Tibial artery (tissue), 4 donors: Measurements from ENCODE around the gene OBSCN.

Experiments used
- DNase-seq, 2 donors: peaks; one replicate each; pipeline ENCODE4 v3.0.0-alpha.2; 2019
- H3K27ac ChIP-seq, 2 donors: fragments of 200-600 bp; sonication (generic) in 1 of 2; 1 replicate in 1 of 2; 2 replicates in 1 of 2; pipeline ENCODE4 v1.5.1; 2018 to 2019; ENCODE audit warnings: mild to moderate bottlenecking in 1 of 2
- H3K27me3 ChIP-seq, 2 donors: fragments of 200-600 bp; sonication (generic) in 1 of 2; one replicate each; pipeline versions ENCODE4 v1.5.1 to v1.6.0; 2016 to 2019
- H3K36me3 ChIP-seq, 3 donors: fragments of 200-600 bp; sonication (generic) in 2 of 3; one replicate each; pipeline ENCODE4 v1.5.1; 2016 to 2019; ENCODE audit warnings: mild to moderate bottlenecking in 2 of 3
- H3K4me1 ChIP-seq, 4 donors: fragments of 200-600 bp; sonication (generic) in 2 of 4; 1 replicate in 3 of 4; 2 replicates in 1 of 4; pipeline ENCODE4 v1.5.1; 2016 to 2019
- H3K4me3 ChIP-seq, 2 donors: fragments of 200-600 bp; sonication (generic) in 1 of 2; 1 replicate in 1 of 2; 2 replicates in 1 of 2; pipeline ENCODE4 v1.5.1; 2018 to 2019; ENCODE audit warnings: mild to moderate bottlenecking in 2 of 2
- H3K9me3 ChIP-seq, 3 donors: fragments of 200-600 bp; sonication (generic) in 1 of 3; one replicate each; pipeline ENCODE4 v1.5.1; 2016 to 2019
- intact Hi-C: fragments of 100-400 bp; cut with DNase I; formaldehyde crosslinking; loops from one replicate; pipeline ENCODE4 v1.15.0; 2023; ENCODE audit warnings: low total_unique reads
- TF ChIP-seq, protein P1 (sequence below), 2 experiments: fragments of 200-600 bp in 1 of 2; fragments of 450-650 bp in 1 of 2; IDR thresholded peaks; one replicate each; pipeline ENCODE4 v1.5.1; 2017 to 2019; ENCODE audit warnings: antibody characterized with exemption in 2 of 2, mild to moderate bottlenecking in 1 of 2, moderate library complexity in 1 of 2

The OBSCN gene

GRCh38 chr1:228204958-228205357, 2.9 kb upstream of the OBSCN start:
- TF ChIP-seq, protein P1, sequence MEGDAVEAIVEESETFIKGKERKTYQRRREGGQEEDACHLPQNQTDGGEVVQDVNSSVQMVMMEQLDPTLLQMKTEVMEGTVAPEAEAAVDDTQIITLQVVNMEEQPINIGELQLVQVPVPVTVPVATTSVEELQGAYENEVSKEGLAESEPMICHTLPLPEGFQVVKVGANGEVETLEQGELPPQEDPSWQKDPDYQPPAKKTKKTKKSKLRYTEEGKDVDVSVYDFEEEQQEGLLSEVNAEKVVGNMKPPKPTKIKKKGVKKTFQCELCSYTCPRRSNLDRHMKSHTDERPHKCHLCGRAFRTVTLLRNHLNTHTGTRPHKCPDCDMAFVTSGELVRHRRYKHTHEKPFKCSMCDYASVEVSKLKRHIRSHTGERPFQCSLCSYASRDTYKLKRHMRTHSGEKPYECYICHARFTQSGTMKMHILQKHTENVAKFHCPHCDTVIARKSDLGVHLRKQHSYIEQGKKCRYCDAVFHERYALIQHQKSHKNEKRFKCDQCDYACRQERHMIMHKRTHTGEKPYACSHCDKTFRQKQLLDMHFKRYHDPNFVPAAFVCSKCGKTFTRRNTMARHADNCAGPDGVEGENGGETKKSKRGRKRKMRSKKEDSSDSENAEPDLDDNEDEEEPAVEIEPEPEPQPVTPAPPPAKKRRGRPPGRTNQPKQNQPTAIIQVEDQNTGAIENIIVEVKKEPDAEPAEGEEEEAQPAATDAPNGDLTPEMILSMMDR (IDR thresholded peaks at IDR 0.05): no peak
- intact Hi-C loops: no loop called here
- Histone ChIP-seq H3K27ac (no peak overlapping the region), H3K9me3 (peaks cover 0 to 1% (median 0%) of the 10 kb centered on the region in 3 donors), H3K27me3 (peaks cover 0 to 28% of the 10 kb centered on the region in 2 donors), H3K4me3 (no peak overlapping the region), H3K36me3 (peaks cover 0 to 8% (median 6%) of the 10 kb centered on the region in 3 donors), H3K4me1 (peaks cover 0 to 2% (median 0%) of the 10 kb centered on the region in 4 donors)
- no peak for DNase-seq

DNA sequence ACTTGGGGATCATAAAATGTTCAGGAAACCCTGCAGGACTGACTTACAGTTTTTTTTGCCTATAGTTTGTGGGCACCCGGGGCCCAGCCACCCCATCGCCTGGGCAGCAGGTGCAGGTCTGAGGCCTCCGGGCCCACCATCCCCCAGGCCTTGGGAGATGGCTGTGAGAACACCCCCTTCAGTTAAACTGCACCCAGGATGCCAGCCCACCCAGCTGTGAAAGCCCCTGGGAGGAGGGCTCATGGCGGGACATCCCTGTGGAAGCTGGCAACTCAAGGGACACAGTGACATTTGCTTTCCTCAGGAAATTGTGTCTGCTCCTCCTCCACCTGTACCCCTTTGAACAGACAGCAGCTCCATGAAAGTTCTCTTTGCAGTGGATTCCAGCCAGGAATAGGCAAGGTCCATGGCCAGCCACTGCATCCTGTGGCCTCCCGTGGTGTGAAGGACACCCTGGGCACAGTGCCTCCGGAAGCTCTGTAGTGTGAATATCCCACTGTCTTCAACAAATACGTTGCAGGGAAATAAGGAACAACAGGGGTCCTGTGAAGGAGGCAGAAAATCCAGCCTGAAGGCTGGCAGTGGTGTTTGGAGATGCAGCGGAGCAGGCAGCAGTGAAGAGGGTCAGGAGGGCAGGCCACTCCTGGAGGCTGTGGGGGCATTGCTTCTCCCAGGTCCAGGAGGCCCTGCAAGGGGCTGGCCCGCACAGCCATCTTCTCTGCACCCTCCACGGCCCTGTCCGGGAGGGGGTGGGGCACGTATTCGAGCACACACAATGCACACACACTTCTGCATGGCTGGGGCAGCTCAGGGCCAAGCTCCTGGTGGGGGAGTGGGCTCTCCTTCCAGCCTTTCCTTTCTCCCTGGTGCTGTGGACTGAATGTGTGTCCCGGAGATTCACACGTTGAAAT, 2.1 kb upstream of the OBSCN start:
- intact Hi-C loops: no loop called here
- TF ChIP-seq, protein P1 (IDR thresholded peaks at IDR 0.05): no peak

GRCh38 chr1:228206582-228207351, 1.1 kb upstream of the OBSCN start:
- Histone ChIP-seq H3K36me3 (no peaks in the 10 kb centered on the region), H3K4me1 (peaks cover 0 to 2% (median 0%) of the 10 kb centered on the region in 4 donors), H3K4me3 (no peak overlapping the region), H3K27ac (no peak overlapping the region), H3K9me3 (no peaks in the 10 kb centered on the region), H3K27me3 (peaks cover 0 to 45% of the 10 kb centered on the region in 2 donors)
- DNase-seq: peak in 1 of 2 donors; percentile 62
- TF ChIP-seq, protein P1 (IDR thresholded peaks at IDR 0.05): no peak
- intact Hi-C loops: no loop called here

More for the DNA sequence above, 2.1 kb upstream of the OBSCN start:
- Histone ChIP-seq H3K9me3 (no peaks in the 10 kb centered on the region), H3K36me3 (peaks cover 0 to under 1% (median 0%) of the 10 kb centered on the region in 3 donors), H3K4me3 (no peak overlapping the region), H3K4me1 (peaks cover 0 to 2% (median 0%) of the 10 kb centered on the region in 4 donors), H3K27me3 (peaks cover 0 to 35% of the 10 kb centered on the region in 2 donors), H3K27ac (no peak overlapping the region)
- DNase-seq: peak in 1 of 2 donors; percentile 52

DNA sequence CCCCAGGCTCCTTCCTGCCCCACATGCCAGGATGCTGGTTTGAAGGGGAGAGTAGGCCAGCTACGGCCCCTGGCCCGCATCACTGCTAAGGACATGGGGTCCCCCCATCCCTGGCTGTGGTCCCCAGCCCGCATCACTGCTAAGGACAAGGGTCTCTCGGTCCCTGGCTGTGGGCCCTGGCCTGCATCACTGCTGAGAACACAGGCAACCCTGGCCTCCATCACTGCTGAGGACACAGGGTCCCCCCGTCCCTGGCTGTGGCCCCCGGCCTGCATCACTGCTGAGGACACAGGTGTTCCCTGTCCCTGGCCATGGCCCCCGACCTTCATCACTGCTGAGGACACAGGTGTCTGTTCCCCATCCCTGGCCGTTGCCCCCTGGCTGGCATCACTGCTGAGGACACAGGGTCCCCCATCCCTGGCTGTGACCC, 448 bp upstream of the OBSCN start:
- TF ChIP-seq, protein P1 (IDR thresholded peaks at IDR 0.05): no peak
- intact Hi-C loops: no loop called here
- Histone ChIP-seq H3K9me3 (no peaks in the 10 kb centered on the region), H3K4me1 (peaks cover 0 to 3% (median under 1%) of the 10 kb centered on the region in 4 donors), H3K27ac (no peak overlapping the region), H3K27me3 (peaks cover 0 to 51% of the 10 kb centered on the region in 2 donors), H3K4me3 (no peak overlapping the region), H3K36me3 (no peaks in the 10 kb centered on the region)
- peak in 1 of 2 donors; percentile 57 for DNase-seq

- DNase-seq: peak in 1 of 2 donors; percentile 60
- H3K27ac ChIP-seq: no peak overlapping the region
- H3K27me3 ChIP-seq: peaks cover 0 to 61% of the 10 kb centered on the region in 2 donors
- TF ChIP-seq, protein P1 (IDR thresholded peaks at IDR 0.05): no peak
- intact Hi-C loops: no loop called here
- no peaks in the 10 kb centered on the region for H3K36me3 ChIP-seq
- no peaks in the 10 kb centered on the region for H3K9me3 ChIP-seq
- no peak overlapping the region for H3K4me3 ChIP-seq
- H3K4me1 ChIP-seq: peaks cover 0 to 18% (median 15%) of the 10 kb centered on the region in 4 donors
These were observed 1.1 kb downstream of the OBSCN start for GRCh38 chr1:228208831-228209551.
